Lower lobe of right lung (tissue), 2 donors: Measurements from ENCODE around the gene RAD51B. TPM values are rescaled to one million over a fixed set of nuclear protein-coding genes. Genes with fewer than 3 reads are reported as not detected.
A peak's percentile ranks its signal among the peaks of the same experiment; 100 is the strongest.

Experiments
- ATAC-seq, 2 donors: fragments of 200-7000 bp; cut with Tn5 transposase; one replicate each; pipeline ENCODE4 v1.9.1; 2020 to 2022; ENCODE audit warnings: mild to moderate bottlenecking in 2 of 2, moderate library complexity in 2 of 2
- DNase-seq: peaks from one replicate; pipeline ENCODE4 v3.0.0-alpha.2; 2020
- H3K27ac ChIP-seq: fragments of 200-600 bp; one replicate; pipeline ENCODE4 v1.8.0; 2022
- H3K27me3 ChIP-seq: fragments of 200-600 bp; one replicate; pipeline ENCODE4 v1.8.0; 2022; ENCODE audit warnings: low read depth
- H3K36me3 ChIP-seq: fragments of 200-600 bp; one replicate; pipeline ENCODE4 v1.8.0; 2022; ENCODE audit warnings: mild to moderate bottlenecking
- H3K4me1 ChIP-seq: fragments of 200-600 bp; one replicate; pipeline ENCODE4 v1.8.0; 2022
- H3K4me3 ChIP-seq: fragments of 200-600 bp; one replicate; pipeline ENCODE4 v1.8.0; 2022; ENCODE audit warnings: mild to moderate bottlenecking
- H3K9me3 ChIP-seq: fragments of 200-600 bp; one replicate; pipeline ENCODE4 v1.8.0; 2022
- CTCF ChIP-seq: fragments of 200-600 bp; IDR thresholded peaks from one replicate; pipeline ENCODE4 v1.8.0; 2022; ENCODE audit warnings: antibody characterized with exemption, mild to moderate bottlenecking
- intact Hi-C: fragments of 100-400 bp; cut with DNase I; formaldehyde crosslinking; loops from one replicate; pipeline ENCODE4 v1.11.0; 2022
- total RNA-seq: library from RNA; stranded (reverse); fragmentation: NEBNext Ultra II Directional; extraction: Animal tissue kit (Norgen Biotek cat#: 25700); gene quantifications from one replicate; pipeline ENCODE4 v1.2.1, GENCODE V29; 2021
- donor health status: DM: no; HTN: yes; CAD: no; lungs with severe emphysema.

The RAD51B gene
- total RNA-seq, 1 donor from 2014 or later = 22.2 TPM

GRCh38 chr14:68638141-68638999, 818.8 kb downstream of the RAD51B start:
- H3K27ac ChIP-seq = peak overlapping the region; percentile 71

GRCh38 chr14:68639000-68639757, 819.6 kb downstream of the RAD51B start:
- intact Hi-C loops = no loop called here
- DNase-seq (no peak), ATAC-seq (no peak)
- H3K4me3 ChIP-seq = no peak overlapping the region
- H3K36me3 ChIP-seq = no peaks in the 10 kb centered on the region
- H3K27ac ChIP-seq = peak overlapping the region; percentile 71
- H3K4me1 ChIP-seq = peaks cover 30% of the 10 kb centered on the region
- H3K27me3 ChIP-seq = no peaks in the 10 kb centered on the region
- H3K9me3 ChIP-seq = peaks cover 7% of the 10 kb centered on the region
- no peak for TF ChIP-seq CTCF

More at GRCh38 chr14:68638141-68638999, 818.8 kb downstream of the RAD51B start:
- Histone ChIP-seq H3K4me1 (peaks cover 38% of the 10 kb centered on the region), H3K9me3 (peaks cover 7% of the 10 kb centered on the region), H3K36me3 (no peaks in the 10 kb centered on the region), H3K27me3 (no peaks in the 10 kb centered on the region), H3K4me3 (no peak overlapping the region)
- TF ChIP-seq CTCF = no peak
- ATAC-seq (peak; percentile 10 to 45), DNase-seq (no peak)
- intact Hi-C loops = no loop called here

GRCh38 chr14:68639758-68640574, 820.4 kb downstream of the RAD51B start:
- Histone ChIP-seq H3K27ac (peak overlapping the region; percentile 71), H3K4me1 (peaks cover 25% of the 10 kb centered on the region), H3K4me3 (no peak overlapping the region), H3K9me3 (peaks cover 7% of the 10 kb centered on the region), H3K27me3 (no peaks in the 10 kb centered on the region), H3K36me3 (no peaks in the 10 kb centered on the region)
- intact Hi-C loops = no loop called here
- no peak for DNase-seq
- no peak for ATAC-seq
- TF ChIP-seq CTCF = no peak

- H3K27me3 ChIP-seq = no peaks in the 10 kb centered on the region
- H3K4me3 ChIP-seq = no peak overlapping the region
- intact Hi-C loops = no loop called here
- ATAC-seq = no peak
- peaks cover 17% of the 10 kb centered on the region for H3K4me1 ChIP-seq
- no peak for DNase-seq
- peaks cover 7% of the 10 kb centered on the region for H3K9me3 ChIP-seq
- TF ChIP-seq CTCF = no peak
- H3K36me3 ChIP-seq = no peaks in the 10 kb centered on the region
- no peak overlapping the region for H3K27ac ChIP-seq
These were observed 824.1 kb downstream of the RAD51B start for GRCh38 chr14:68643673-68644072.

- no peak for DNase-seq
These were observed 824.5 kb downstream of the RAD51B start for GRCh38 chr14:68644101-68644500.

More at GRCh38 chr14:68644101-68644500, 824.5 kb downstream of the RAD51B start:
- Histone ChIP-seq H3K4me3 (no peak overlapping the region), H3K36me3 (no peaks in the 10 kb centered on the region), H3K4me1 (peaks cover 13% of the 10 kb centered on the region), H3K27me3 (no peaks in the 10 kb centered on the region), H3K27ac (no peak overlapping the region), H3K9me3 (peaks cover 7% of the 10 kb centered on the region)
- no peak for TF ChIP-seq CTCF
- no peak for ATAC-seq
- intact Hi-C loops = no loop called here
